ENCODE measurements around the gene SPG7. TPM values are rescaled to one million over a fixed set of nuclear protein-coding genes. Genes with fewer than 3 reads are reported as not detected.

SPG7 gene
- total RNA-seq, 1 donor from 2014 or later, result 122 TPM

DNA sequence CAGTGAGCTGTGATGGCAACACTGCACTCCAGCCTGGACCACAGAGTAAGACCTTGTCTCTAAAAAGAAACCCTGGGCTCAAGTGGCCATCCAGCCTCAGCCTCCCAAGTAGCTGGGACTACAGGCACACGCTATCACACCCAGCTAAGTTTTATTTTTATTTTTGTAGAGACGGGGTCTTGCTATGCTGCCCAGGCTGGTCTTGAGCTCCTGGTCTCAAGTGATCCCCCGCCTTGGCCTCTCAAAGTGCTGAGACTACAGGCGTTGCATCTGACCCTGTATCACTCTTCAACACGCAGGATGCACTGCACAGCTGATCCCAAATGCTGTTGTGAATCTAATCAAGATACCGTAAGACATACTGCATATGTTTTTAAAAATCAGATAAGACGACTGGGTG lies 40.8 kb upstream of the SPG7 start:
- Mint-ChIP-seq H3K4me3 (no peak overlapping the region), H3K27me3 (ENCODE audit: insufficient read depth, low read depth) (no peaks in the 10 kb centered on the region), H3K36me3 (peaks cover 29% of the 10 kb centered on the region), H3K4me1 (peaks cover 26% of the 10 kb centered on the region), H3K9me3 (peaks cover 15% of the 10 kb centered on the region), H3K27ac (no peak overlapping the region)
- H2AFZ ChIP-seq (replicated peaks), result no peak overlapping the region
- H3K4me2 ChIP-seq, result no peak overlapping the region
- no peak overlapping the region for H3K9ac ChIP-seq
- H3K27ac ChIP-seq, result no peak overlapping the region
- H3K4me3 ChIP-seq, result no peak overlapping the region
- no peaks in the 10 kb centered on the region for H3K27me3 ChIP-seq
- peaks cover 21% of the 10 kb centered on the region for H3K4me1 ChIP-seq
- peaks cover 85% of the 10 kb centered on the region for H4K20me1 ChIP-seq (ENCODE audit: low read depth)
- H3K9me3 ChIP-seq (ENCODE audit: low read depth), result no peaks in the 10 kb centered on the region
- H3K79me2 ChIP-seq (ENCODE audit: low read depth), result peaks cover 98% of the 10 kb centered on the region
- H3F3A ChIP-seq (ENCODE audit: low read depth), result peaks cover 30% of the 10 kb centered on the region
- no peak for DNase-seq (ENCODE audit: low spot score)
- TF ChIP-seq EZH2 (IDR thresholded peaks at IDR 0.05) (no peak), EZH2phosphoT487 (IDR thresholded peaks at IDR 0.05) (no peak)
- TF ChIP-seq, protein P1, sequence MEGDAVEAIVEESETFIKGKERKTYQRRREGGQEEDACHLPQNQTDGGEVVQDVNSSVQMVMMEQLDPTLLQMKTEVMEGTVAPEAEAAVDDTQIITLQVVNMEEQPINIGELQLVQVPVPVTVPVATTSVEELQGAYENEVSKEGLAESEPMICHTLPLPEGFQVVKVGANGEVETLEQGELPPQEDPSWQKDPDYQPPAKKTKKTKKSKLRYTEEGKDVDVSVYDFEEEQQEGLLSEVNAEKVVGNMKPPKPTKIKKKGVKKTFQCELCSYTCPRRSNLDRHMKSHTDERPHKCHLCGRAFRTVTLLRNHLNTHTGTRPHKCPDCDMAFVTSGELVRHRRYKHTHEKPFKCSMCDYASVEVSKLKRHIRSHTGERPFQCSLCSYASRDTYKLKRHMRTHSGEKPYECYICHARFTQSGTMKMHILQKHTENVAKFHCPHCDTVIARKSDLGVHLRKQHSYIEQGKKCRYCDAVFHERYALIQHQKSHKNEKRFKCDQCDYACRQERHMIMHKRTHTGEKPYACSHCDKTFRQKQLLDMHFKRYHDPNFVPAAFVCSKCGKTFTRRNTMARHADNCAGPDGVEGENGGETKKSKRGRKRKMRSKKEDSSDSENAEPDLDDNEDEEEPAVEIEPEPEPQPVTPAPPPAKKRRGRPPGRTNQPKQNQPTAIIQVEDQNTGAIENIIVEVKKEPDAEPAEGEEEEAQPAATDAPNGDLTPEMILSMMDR (IDR thresholded peaks at IDR 0.05), result no peak
- H3K36me3 ChIP-seq, result no peaks in the 10 kb centered on the region

DNA sequence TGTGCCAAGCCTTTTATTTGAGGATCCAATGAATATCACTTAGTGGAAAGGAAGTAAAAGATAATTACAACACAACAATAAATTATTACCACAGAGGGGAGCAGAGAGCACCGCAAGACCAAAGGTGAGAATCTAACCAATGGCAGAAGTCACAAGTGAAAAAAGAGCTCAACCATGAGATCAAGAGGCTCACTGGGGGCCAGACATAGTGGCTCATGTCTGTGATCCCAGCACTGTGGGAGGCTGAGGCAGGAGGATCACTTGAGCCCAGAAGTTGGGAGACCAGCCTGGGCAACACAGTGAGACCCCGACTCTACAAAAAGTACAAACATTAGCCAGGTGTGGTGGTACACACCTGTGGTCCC lies 35.5 kb upstream of the SPG7 start:
- Mint-ChIP-seq H3K4me3 (no peak overlapping the region), H3K27me3 (ENCODE audit: insufficient read depth, low read depth) (peaks cover 4% of the 10 kb centered on the region), H3K27ac (no peak overlapping the region), H3K4me1 (peaks cover 29% of the 10 kb centered on the region), H3K36me3 (peaks cover 18% of the 10 kb centered on the region), H3K9me3 (peaks cover 6% of the 10 kb centered on the region)
- no peak overlapping the region for H2AFZ ChIP-seq (replicated peaks)
- H3K9ac ChIP-seq, result no peak overlapping the region
- H3K4me2 ChIP-seq, result no peak overlapping the region
- no peak for DNase-seq (ENCODE audit: low spot score)
- no peaks in the 10 kb centered on the region for H3K36me3 ChIP-seq
- peaks cover 97% of the 10 kb centered on the region for H4K20me1 ChIP-seq (ENCODE audit: low read depth)
- H3K9me3 ChIP-seq (ENCODE audit: low read depth), result no peaks in the 10 kb centered on the region
- H3K27ac ChIP-seq, result no peak overlapping the region
- H3K79me2 ChIP-seq (ENCODE audit: low read depth), result peaks cover 100% of the 10 kb centered on the region
- H3K4me3 ChIP-seq, result no peak overlapping the region
- TF ChIP-seq EZH2 (IDR thresholded peaks at IDR 0.05) (no peak), EZH2phosphoT487 (IDR thresholded peaks at IDR 0.05) (no peak)
- TF ChIP-seq, protein P1 (IDR thresholded peaks at IDR 0.05), result no peak
- H3F3A ChIP-seq (ENCODE audit: low read depth), result no peaks in the 10 kb centered on the region
- H3K27me3 ChIP-seq, result no peaks in the 10 kb centered on the region
- peaks cover 18% of the 10 kb centered on the region for H3K4me1 ChIP-seq

DNA sequence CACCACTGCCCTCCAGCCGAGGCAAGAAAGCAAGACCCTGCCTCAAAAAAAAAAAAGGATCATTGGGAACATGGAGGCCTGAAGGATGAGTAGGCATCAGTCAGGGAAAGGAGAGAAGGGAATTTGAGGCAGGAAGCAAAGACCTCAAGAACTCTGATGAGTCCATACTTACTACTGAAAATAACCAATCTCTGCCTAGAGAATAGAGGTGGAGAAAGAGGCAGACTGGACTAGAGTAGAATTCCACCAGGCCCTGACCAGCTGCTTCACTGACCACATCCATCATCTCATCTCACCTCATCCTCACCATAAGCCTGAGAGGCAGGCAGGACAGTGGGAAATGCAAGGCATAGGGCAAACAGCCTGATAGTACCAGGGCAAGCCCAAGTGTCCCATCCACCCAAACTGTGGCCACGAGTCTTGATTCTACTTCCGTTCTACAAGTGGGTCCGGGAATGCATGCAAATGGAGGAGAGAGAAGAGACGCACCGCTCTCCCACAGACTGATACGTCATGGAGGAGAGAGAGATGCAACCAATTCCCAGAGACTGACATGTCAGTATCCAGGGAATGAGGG lies 35.0 kb upstream of the SPG7 start:
- Histone ChIP-seq H3K27ac (no peak overlapping the region), H3K27me3 (no peaks in the 10 kb centered on the region), H3K79me2 (ENCODE audit: low read depth) (peaks cover 100% of the 10 kb centered on the region), H3K4me3 (no peak overlapping the region), H3K36me3 (no peaks in the 10 kb centered on the region), H3F3A (ENCODE audit: low read depth) (no peaks in the 10 kb centered on the region), H2AFZ (replicated peaks) (no peak overlapping the region), H4K20me1 (ENCODE audit: low read depth) (peaks cover 97% of the 10 kb centered on the region), H3K4me1 (peaks cover 18% of the 10 kb centered on the region), H3K4me2 (no peak overlapping the region), H3K9ac (no peak overlapping the region), H3K9me3 (ENCODE audit: low read depth) (no peaks in the 10 kb centered on the region)
- no peak for DNase-seq (ENCODE audit: low spot score)
- Mint-ChIP-seq H3K9me3 (peaks cover 6% of the 10 kb centered on the region), H3K4me1 (peaks cover 33% of the 10 kb centered on the region), H3K36me3 (peaks cover 18% of the 10 kb centered on the region), H3K27me3 (ENCODE audit: insufficient read depth, low read depth) (peaks cover 5% of the 10 kb centered on the region), H3K27ac (no peak overlapping the region), H3K4me3 (no peak overlapping the region)
- TF ChIP-seq EZH2phosphoT487 (IDR thresholded peaks at IDR 0.05), result no peak

DNA sequence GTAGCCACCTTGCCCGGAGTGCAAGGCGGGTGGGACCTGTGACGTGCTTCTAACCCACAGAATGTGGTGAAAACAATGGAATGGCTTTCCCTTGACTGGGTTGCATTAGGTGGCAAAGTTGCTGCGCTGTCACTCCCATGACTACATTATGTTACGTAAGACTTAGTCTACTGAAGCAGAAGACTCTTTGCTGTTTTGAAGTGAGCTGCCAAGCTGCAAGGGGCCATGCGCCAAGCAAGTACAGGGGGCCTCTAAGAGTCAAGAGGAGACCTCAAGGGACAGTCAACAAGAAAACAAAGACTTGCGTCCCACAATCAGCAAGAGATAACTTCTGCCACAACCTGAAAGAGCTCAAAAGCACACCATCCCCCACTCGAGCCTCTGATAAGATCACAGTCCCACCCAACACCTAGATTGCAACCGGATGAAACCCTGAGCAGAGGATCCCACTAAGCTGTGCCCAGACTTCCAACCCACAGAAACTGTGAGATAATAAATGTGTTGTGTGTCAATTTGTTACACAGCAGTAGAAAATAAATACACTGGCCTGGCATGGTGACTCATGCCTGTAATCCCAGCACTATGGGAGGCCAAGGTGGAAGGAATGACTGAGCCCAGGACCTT lies 34.3 kb upstream of the SPG7 start:
- Mint-ChIP-seq H3K36me3 (peaks cover 16% of the 10 kb centered on the region), H3K9me3 (peaks cover 6% of the 10 kb centered on the region), H3K4me1 (peaks cover 40% of the 10 kb centered on the region), H3K27ac (peak overlapping the region; percentile 58), H3K4me3 (peak overlapping the region; percentile 41), H3K27me3 (ENCODE audit: insufficient read depth, low read depth) (peaks cover 9% of the 10 kb centered on the region)
- H3K4me2 ChIP-seq, result no peak overlapping the region
- H3F3A ChIP-seq (ENCODE audit: low read depth), result no peaks in the 10 kb centered on the region
- H3K4me1 ChIP-seq, result peaks cover 23% of the 10 kb centered on the region
- H3K79me2 ChIP-seq (ENCODE audit: low read depth), result peaks cover 100% of the 10 kb centered on the region
- TF ChIP-seq, protein P1 (IDR thresholded peaks at IDR 0.05), result no peak
- TF ChIP-seq EZH2 (IDR thresholded peaks at IDR 0.05), result no peak
- TF ChIP-seq EZH2phosphoT487 (IDR thresholded peaks at IDR 0.05), result no peak
- no peak overlapping the region for H3K27ac ChIP-seq
- no peaks in the 10 kb centered on the region for H3K9me3 ChIP-seq (ENCODE audit: low read depth)
- no peak overlapping the region for H2AFZ ChIP-seq (replicated peaks)
- no peaks in the 10 kb centered on the region for H3K27me3 ChIP-seq
- H3K36me3 ChIP-seq, result no peaks in the 10 kb centered on the region
- H3K4me3 ChIP-seq, result no peak overlapping the region
- peaks cover 97% of the 10 kb centered on the region for H4K20me1 ChIP-seq (ENCODE audit: low read depth)
- no peak overlapping the region for H3K9ac ChIP-seq
- no peak for DNase-seq (ENCODE audit: low spot score)
